SK-N-SH (cell line): ENCODE measurements around the gene ZNF358. TPM values are rescaled to one million over a fixed set of nuclear protein-coding genes. Genes with fewer than 3 reads are reported as not detected.

Experiments used
- CTCF ChIA-PET: fragments of 300-600, 350-600 bp; formaldehyde crosslinking; extraction: SDS; loops from one replicate; lab custom pipeline; 2021; lab: Yijun Ruan, JAX
- POLR2A ChIA-PET: fragments of 350-600 bp; sonication (Branson Sonifier 250); formaldehyde crosslinking; extraction: SDS; loops from one replicate; lab custom pipeline; 2020; ENCODE audit warnings: antibody characterized with exemption, inconsistent platforms; lab: Yijun Ruan, JAX
- DNase-seq: peaks from one replicate; pipeline ENCODE4 v3.0.0; 2012
- H2AFZ ChIP-seq: fragments of 200-600 bp; sonication (generic); 2 replicates; pipeline ENCODE4 v1.8.1; 2016; ENCODE audit warnings: antibody characterized with exemption, mild to moderate bottlenecking, low read depth
- H3F3A ChIP-seq: fragments of 200-600 bp; sonication (generic); replicated peaks from 2 replicates; pipeline ENCODE3; 2016; ENCODE audit warnings: antibody characterized with exemption, mild to moderate bottlenecking; ENCODE audit not compliant: insufficient read depth
- H3K27ac ChIP-seq, 2 experiments: fragments of 200-500 bp in 1 of 2; fragments of 200-600 bp in 1 of 2; sonication (Bioruptor generic) in 1 of 2; sonication (generic), shearing (Covaris generic) in 1 of 2; 2 replicates each; pipeline versions ENCODE4 v1.5.1 to v1.6.1; 2014 to 2016; ENCODE audit warnings: low read depth in 2 of 2, inconsistent platforms in 1 of 2, low read length in 1 of 2, mild to moderate bottlenecking in 1 of 2, mixed read lengths in 1 of 2
- H3K27me3 ChIP-seq: fragments of 200-600 bp; sonication (generic), shearing (Covaris generic); 2 replicates; pipeline ENCODE4 v1.6.1; 2016; ENCODE audit warnings: mixed run types; ENCODE audit not compliant: insufficient read depth
- H3K36me3 ChIP-seq, 2 experiments: fragments of 200-500 bp in 1 of 2; fragments of 200-600 bp in 1 of 2; sonication (Bioruptor generic) in 1 of 2; sonication (generic) in 1 of 2; replicated peaks in 1 of 2; 2 replicates each; pipeline versions ENCODE3 to v1.5.1; 2014 to 2016; ENCODE audit warnings: low read length in 1 of 2, mild to moderate bottlenecking in 1 of 2; ENCODE audit not compliant: insufficient read depth in 2 of 2, control insufficient read depth in 1 of 2
- H3K4me1 ChIP-seq, 2 experiments: fragments of 200-500 bp in 1 of 2; fragments of 200-600 bp in 1 of 2; sonication (Bioruptor generic) in 1 of 2; sonication (generic), shearing (Covaris generic) in 1 of 2; 2 replicates each; pipeline versions ENCODE4 v1.5.1 to v1.6.1; 2014 to 2016; ENCODE audit warnings: low read depth in 1 of 2, low read length in 1 of 2, mixed run types in 1 of 2; ENCODE audit not compliant: insufficient read depth in 2 of 2, control insufficient read depth in 1 of 2
- H3K4me2 ChIP-seq: fragments of 200-600 bp; sonication (generic), shearing (Covaris generic); 2 replicates; pipeline ENCODE4 v1.6.1; 2017; ENCODE audit warnings: mixed run types
- H3K4me3 ChIP-seq, 2 experiments: fragments of 200-500 bp in 1 of 2; fragments of 200-600 bp in 1 of 2; sonication (Bioruptor generic) in 1 of 2; sonication (generic), shearing (Covaris generic) in 1 of 2; 2 replicates each; pipeline versions ENCODE4 v1.5.1 to v1.8.1; 2014 to 2016; ENCODE audit warnings: low read depth in 2 of 2, inconsistent platforms in 1 of 2, low read length in 1 of 2, mild to moderate bottlenecking in 1 of 2, mixed read lengths in 1 of 2, moderate library complexity in 1 of 2
- H3K79me2 ChIP-seq: fragments of 200-600 bp; sonication (generic); 2 replicates; pipeline ENCODE4 v1.8.1; 2017; ENCODE audit warnings: mild to moderate bottlenecking; ENCODE audit not compliant: insufficient read depth
- H3K9ac ChIP-seq: fragments of 200-600 bp; sonication (generic); 2 replicates; pipeline ENCODE4 v1.6.1; 2017; ENCODE audit warnings: mixed run types
- H3K9me2 ChIP-seq: fragments of 200-600 bp; sonication (generic); 2 replicates; pipeline ENCODE4 v1.6.1; 2017; ENCODE audit warnings: mixed run types
- H3K9me3 ChIP-seq: fragments of 200-600 bp; sonication (generic); 2 replicates; pipeline ENCODE4 v1.6.1; 2017; ENCODE audit warnings: mixed run types, mild to moderate bottlenecking, moderate library complexity
- H4K20me1 ChIP-seq: fragments of 200-600 bp; sonication (generic); 2 replicates; pipeline ENCODE4 v1.6.1; 2017; ENCODE audit warnings: mild to moderate bottlenecking, mixed run types; ENCODE audit not compliant: insufficient read depth
- CHD2 ChIP-seq: fragments of 150-350 bp; IDR thresholded peaks from 2 replicates; pipeline ENCODE4 v1.6.1; 2018; ENCODE audit warnings: low read length; ENCODE audit not compliant: partially characterized antibody
- ELF1 ChIP-seq: IDR thresholded peaks from 2 replicates; pipeline ENCODE4 v1.4.0; 2012
- GATA2 ChIP-seq: sonication (generic); formaldehyde crosslinking; IDR thresholded peaks from 2 replicates; pipeline ENCODE4 v1.5.0; 2020; ENCODE audit warnings: mild to moderate bottlenecking, missing genetic modification reagents
- MXI1 ChIP-seq: IDR thresholded peaks from 2 replicates; pipeline ENCODE4 v1.6.1; 2012; ENCODE audit warnings: mild to moderate bottlenecking, low read depth, low read length, improper control_type of control experiment
- NRF1 ChIP-seq: IDR thresholded peaks from 2 replicates; pipeline ENCODE4 v1.6.1; 2012; ENCODE audit warnings: low read depth, mild to moderate bottlenecking, low read length
- POLR2AphosphoS5 ChIP-seq: IDR thresholded peaks from 2 replicates; pipeline ENCODE4 v1.6.1; 2012; ENCODE audit warnings: low read depth, low read length
- RAD21 ChIP-seq: IDR thresholded peaks from 2 replicates; pipeline ENCODE4 v1.6.1; 2012; ENCODE audit warnings: mild to moderate bottlenecking, low read length
- RCOR1 ChIP-seq: fragments of 150-350 bp; IDR thresholded peaks from 2 replicates; pipeline ENCODE4 v1.6.1; 2017; ENCODE audit warnings: antibody characterized with exemption, low read length
- SIN3A ChIP-seq: IDR thresholded peaks from 2 replicates; pipeline ENCODE4 v1.6.1; 2012; ENCODE audit warnings: low read depth, mild to moderate bottlenecking, low read length, moderate library complexity, borderline replicate concordance
- SMC3 ChIP-seq: IDR thresholded peaks from 2 replicates; pipeline ENCODE4 v1.6.1; 2012; ENCODE audit warnings: low read depth, low read length, improper control_type of control experiment
- TCF12 ChIP-seq: IDR thresholded peaks from 2 replicates; pipeline ENCODE4 v1.4.0; 2012
- WGBS: methylation state at CpG from one replicate; pipeline ENCODE4 v1.1.6; 2017; ENCODE audit warnings: low lambda C conversion rate; 5-methylcytosine and 5-hydroxymethylcytosine counted together
- polyA plus RNA-seq, 3 experiments: library from polyadenylated mRNA; depleted of rRNA; stranded (reverse); fragments of >200 nt; gene quantifications; 2 replicates each; pipeline ENCODE4 v1.2.3, GENCODE V29; 2012
- TF ChIP-seq, protein P1 (sequence below): IDR thresholded peaks from 2 replicates; pipeline ENCODE4 v1.6.1; 2012; ENCODE audit warnings: mild to moderate bottlenecking, low read depth, low read length, moderate library complexity
- TF ChIP-seq, protein P2 (sequence below): fragments of 150-350 bp; IDR thresholded peaks from 2 replicates; pipeline ENCODE4 v1.6.1; 2016; ENCODE audit warnings: mild to moderate bottlenecking, low read depth, low read length
- TF ChIP-seq, protein P3 (sequence below): IDR thresholded peaks from 2 replicates; pipeline ENCODE4; 2012

The ZNF358 gene
- polyA plus RNA-seq, 1 of the 3 experiments (the other 2 are of a cell fraction) = 49.3 TPM

DNA sequence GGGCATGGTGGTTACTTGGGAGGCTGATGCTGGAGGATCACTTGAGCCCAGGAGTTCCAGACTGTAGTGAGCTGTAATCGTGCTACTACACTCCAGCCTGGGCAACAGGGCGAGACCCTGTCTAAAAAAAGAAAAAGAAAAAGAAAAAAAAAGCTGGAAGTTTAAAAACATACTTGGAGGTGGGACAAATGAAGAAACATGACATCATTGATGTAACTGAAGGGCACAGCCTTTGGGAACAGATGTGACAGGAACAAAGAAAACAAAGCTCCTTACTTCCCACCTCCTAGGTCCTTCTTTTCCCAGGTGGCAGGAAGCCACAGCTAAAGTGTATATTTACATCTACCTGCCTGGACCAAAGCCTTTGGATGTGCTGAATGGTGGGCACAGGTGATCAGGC, 29.0 kb upstream of the ZNF358 start:
- TF ChIP-seq, protein P1, sequence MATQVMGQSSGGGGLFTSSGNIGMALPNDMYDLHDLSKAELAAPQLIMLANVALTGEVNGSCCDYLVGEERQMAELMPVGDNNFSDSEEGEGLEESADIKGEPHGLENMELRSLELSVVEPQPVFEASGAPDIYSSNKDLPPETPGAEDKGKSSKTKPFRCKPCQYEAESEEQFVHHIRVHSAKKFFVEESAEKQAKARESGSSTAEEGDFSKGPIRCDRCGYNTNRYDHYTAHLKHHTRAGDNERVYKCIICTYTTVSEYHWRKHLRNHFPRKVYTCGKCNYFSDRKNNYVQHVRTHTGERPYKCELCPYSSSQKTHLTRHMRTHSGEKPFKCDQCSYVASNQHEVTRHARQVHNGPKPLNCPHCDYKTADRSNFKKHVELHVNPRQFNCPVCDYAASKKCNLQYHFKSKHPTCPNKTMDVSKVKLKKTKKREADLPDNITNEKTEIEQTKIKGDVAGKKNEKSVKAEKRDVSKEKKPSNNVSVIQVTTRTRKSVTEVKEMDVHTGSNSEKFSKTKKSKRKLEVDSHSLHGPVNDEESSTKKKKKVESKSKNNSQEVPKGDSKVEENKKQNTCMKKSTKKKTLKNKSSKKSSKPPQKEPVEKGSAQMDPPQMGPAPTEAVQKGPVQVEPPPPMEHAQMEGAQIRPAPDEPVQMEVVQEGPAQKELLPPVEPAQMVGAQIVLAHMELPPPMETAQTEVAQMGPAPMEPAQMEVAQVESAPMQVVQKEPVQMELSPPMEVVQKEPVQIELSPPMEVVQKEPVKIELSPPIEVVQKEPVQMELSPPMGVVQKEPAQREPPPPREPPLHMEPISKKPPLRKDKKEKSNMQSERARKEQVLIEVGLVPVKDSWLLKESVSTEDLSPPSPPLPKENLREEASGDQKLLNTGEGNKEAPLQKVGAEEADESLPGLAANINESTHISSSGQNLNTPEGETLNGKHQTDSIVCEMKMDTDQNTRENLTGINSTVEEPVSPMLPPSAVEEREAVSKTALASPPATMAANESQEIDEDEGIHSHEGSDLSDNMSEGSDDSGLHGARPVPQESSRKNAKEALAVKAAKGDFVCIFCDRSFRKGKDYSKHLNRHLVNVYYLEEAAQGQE = no peak
- TF ChIP-seq RCOR1 = no peak
- no peak for TF ChIP-seq MXI1
- TF ChIP-seq NRF1 = no peak
- TF ChIP-seq, protein P2, sequence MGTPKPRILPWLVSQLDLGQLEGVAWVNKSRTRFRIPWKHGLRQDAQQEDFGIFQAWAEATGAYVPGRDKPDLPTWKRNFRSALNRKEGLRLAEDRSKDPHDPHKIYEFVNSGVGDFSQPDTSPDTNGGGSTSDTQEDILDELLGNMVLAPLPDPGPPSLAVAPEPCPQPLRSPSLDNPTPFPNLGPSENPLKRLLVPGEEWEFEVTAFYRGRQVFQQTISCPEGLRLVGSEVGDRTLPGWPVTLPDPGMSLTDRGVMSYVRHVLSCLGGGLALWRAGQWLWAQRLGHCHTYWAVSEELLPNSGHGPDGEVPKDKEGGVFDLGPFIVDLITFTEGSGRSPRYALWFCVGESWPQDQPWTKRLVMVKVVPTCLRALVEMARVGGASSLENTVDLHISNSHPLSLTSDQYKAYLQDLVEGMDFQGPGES = no peak
- TF ChIP-seq SMC3 = no peak
- TF ChIP-seq GATA2 = no peak
- TF ChIP-seq CHD2 = no peak
- TF ChIP-seq POLR2AphosphoS5 = no peak
- no peak for TF ChIP-seq TCF12
- TF ChIP-seq ELF1 = no peak
- no peak for TF ChIP-seq SIN3A
- no peak for TF ChIP-seq RAD21
- TF ChIP-seq, protein P3, sequence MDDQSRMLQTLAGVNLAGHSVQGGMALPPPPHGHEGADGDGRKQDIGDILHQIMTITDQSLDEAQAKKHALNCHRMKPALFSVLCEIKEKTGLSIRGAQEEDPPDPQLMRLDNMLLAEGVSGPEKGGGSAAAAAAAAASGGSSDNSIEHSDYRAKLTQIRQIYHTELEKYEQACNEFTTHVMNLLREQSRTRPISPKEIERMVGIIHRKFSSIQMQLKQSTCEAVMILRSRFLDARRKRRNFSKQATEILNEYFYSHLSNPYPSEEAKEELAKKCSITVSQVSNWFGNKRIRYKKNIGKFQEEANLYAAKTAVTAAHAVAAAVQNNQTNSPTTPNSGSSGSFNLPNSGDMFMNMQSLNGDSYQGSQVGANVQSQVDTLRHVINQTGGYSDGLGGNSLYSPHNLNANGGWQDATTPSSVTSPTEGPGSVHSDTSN = no peak
- no peak for DNase-seq
- peaks cover 4 to 29% of the 10 kb centered on the region in 2 experiments; a peak in 2 of 4 replicates for H3K4me1 ChIP-seq
- H3K27me3 ChIP-seq = no peaks in the 10 kb centered on the region
- WGBS = 85% methylated on average over 2 of the region's 2 CpGs
- ChIA-PET POLR2A (no interaction called here), CTCF (interaction anchor here (1.5 kb wide), 1 partner anchor 10 kb away, joined by 4 read pairs; a partner anchor contains a TSS)
- no peak overlapping the region for H2AFZ ChIP-seq
- H3K4me2 ChIP-seq = no peak overlapping the region
- no peak overlapping the region for H3K9ac ChIP-seq
- no peaks in the 10 kb centered on the region for H3F3A ChIP-seq
- no peaks in the 10 kb centered on the region for H3K36me3 ChIP-seq
- H4K20me1 ChIP-seq = no peaks in the 10 kb centered on the region
- H3K79me2 ChIP-seq = no peaks in the 10 kb centered on the region
- H3K9me3 ChIP-seq = no peaks in the 10 kb centered on the region
- no peak overlapping the region for H3K4me3 ChIP-seq
- H3K27ac ChIP-seq = no peak overlapping the region
- no peaks in the 10 kb centered on the region for H3K9me2 ChIP-seq
